Brain microvascular endothelial cell (primary cell): ENCODE data around the gene UNC13B.
"Not testable (repeated sequence)": the region's sequence is repeated elsewhere in the genome, so short reads cannot be mapped to it uniquely, and the experiment has no call there.

Experiments used
- DNase-seq: peaks from one replicate; pipeline ENCODE4 v3.0.0-alpha.2; 2020
- H3K27ac ChIP-seq: fragments of 250-450 bp; sonication (Bioruptor Pico); 2 replicates; pipeline ENCODE4 v1.5.1; 2020; ENCODE audit warnings: mild to moderate bottlenecking, moderate library complexity
- H3K27me3 ChIP-seq: fragments of 250-450 bp; sonication (Bioruptor Pico); replicated peaks from 2 replicates; pipeline ENCODE4 v1.5.1; 2020; ENCODE audit warnings: mild to moderate bottlenecking
- H3K36me3 ChIP-seq: fragments of 250-450 bp; sonication (Bioruptor Pico); replicated peaks from 2 replicates; pipeline ENCODE4 v1.5.1; 2020; ENCODE audit warnings: mild to moderate bottlenecking
- H3K4me3 ChIP-seq: 2 replicates; pipeline ENCODE4 v1.5.1; 2011; ENCODE audit warnings: low read depth, mild to moderate bottlenecking, control low read depth, low read length, moderate library complexity
- in situ Hi-C: cut with HindIII; loops from 2 replicates; pipeline ENCODE4 v1.10.0; 2017; ENCODE audit warnings: low sequenced_read_pairs, low pct_ligation_motif_present
- TF ChIP-seq, protein P1 (sequence below): IDR thresholded peaks from 2 replicates; pipeline ENCODE4 v1.5.1; 2011; ENCODE audit warnings: low read depth, mild to moderate bottlenecking, moderate library complexity, low read length, control low read depth, inconsistent platforms; ENCODE audit errors: missing control alignments

UNC13B gene

DNA sequence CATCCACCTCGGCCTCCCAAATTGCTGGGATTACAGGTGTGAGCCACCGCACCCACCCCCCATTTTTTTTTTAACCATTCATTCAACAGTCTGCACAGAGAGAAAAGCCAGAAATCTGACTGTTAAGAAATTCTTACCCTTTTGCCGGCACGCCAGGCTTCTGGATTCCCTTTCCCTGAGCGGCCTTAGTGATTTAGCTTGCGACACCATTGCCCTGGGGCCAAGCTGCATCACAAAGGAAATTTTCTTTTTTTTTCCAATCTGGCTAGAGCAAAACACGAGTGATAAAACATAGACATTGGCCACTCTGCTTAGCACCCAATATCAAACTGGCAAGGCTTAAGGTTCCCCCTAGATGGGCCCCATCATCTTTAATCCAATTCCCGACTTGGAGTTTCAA lies 24.9 kb upstream of the UNC13B start:
- no peak overlapping the region for H3K27ac ChIP-seq
- TF ChIP-seq, protein P1, sequence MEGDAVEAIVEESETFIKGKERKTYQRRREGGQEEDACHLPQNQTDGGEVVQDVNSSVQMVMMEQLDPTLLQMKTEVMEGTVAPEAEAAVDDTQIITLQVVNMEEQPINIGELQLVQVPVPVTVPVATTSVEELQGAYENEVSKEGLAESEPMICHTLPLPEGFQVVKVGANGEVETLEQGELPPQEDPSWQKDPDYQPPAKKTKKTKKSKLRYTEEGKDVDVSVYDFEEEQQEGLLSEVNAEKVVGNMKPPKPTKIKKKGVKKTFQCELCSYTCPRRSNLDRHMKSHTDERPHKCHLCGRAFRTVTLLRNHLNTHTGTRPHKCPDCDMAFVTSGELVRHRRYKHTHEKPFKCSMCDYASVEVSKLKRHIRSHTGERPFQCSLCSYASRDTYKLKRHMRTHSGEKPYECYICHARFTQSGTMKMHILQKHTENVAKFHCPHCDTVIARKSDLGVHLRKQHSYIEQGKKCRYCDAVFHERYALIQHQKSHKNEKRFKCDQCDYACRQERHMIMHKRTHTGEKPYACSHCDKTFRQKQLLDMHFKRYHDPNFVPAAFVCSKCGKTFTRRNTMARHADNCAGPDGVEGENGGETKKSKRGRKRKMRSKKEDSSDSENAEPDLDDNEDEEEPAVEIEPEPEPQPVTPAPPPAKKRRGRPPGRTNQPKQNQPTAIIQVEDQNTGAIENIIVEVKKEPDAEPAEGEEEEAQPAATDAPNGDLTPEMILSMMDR: no peak
- no peak for DNase-seq
- in situ Hi-C loops: no loop called here
- no peaks in the 10 kb centered on the region for H3K27me3 ChIP-seq
- H3K4me3 ChIP-seq: no peak overlapping the region
- no peaks in the 10 kb centered on the region for H3K36me3 ChIP-seq

DNA sequence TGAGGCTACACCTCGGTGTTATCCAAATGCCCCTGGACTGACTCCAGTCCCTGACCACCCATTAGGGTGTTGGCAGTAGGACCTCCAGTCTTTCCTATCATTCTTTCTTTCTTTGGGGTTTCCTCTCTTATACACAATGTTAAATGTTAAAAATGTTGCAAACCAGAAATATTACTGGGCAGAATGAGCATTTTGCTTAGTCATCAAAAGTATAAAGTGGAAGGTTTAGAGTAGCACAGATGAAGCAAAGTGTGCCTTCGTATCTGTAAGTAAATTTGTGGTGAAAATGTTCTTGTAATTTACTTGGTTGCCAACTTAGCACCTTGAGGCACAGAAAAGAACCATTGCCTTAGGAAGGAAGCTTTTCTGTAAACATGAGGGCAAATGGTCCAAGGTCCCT lies 21.7 kb upstream of the UNC13B start:
- Histone ChIP-seq H3K27ac (no peak overlapping the region), H3K27me3 (no peaks in the 10 kb centered on the region), H3K36me3 (no peaks in the 10 kb centered on the region), H3K4me3 (no peak overlapping the region)
- no peak for DNase-seq
- TF ChIP-seq, protein P1: no peak
- in situ Hi-C loops: no loop called here

DNA sequence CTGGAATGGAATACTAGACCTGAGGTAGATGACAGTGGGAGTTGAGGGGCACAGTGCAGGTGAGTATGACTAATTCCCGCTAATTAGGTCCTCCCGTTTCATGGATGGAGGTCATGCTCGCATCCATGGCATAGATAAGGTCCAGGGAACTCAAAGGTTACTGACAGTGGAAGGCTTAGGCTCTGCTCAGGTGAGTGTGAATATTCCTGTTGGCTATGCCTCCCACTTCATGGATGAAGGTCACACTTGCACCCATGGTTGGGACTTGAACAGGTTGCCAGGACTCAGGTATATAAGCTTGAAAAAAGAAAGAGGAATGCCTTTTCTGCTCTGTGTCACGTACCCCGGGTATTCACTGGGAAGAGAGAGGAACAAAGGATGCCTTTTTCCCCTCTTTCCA lies 19.8 kb upstream of the UNC13B start:
- H3K36me3 ChIP-seq: no peaks in the 10 kb centered on the region
- no peak for DNase-seq

DNA sequence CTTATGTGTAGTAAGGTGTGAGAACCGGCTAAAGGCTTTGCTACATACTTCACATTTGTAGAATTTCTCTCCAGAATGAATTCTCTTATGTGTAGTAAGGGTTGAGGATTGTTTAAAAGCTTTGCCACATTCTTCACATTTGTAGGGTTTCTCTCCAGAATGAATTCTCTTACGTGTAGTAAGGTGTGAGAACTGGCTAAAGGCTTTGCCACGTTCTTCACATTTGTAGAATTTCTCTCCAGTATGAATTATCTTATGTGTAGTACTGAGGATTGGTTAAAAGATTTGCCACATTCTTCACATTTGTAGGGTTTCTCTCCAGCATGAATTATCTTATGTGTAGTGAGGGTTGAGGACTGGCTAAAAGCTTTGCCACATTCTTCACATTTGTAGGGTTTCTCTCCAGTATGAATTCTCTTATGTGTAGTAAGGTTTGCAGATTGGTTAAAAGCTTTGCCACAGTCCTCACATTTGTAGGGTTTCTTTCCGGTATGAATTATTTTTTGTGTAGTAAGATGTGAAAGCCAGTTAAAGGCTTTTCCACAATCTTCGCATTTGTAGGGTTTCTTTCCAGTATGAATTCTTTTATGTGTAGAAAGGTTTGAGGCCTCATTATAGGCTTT lies 13.8 kb upstream of the UNC13B start:
- H3K27me3 ChIP-seq, H3K4me3 ChIP-seq, H3K36me3 ChIP-seq, H3K27ac ChIP-seq, DNase-seq, in situ Hi-C loops: not testable (repeated sequence)

More for the DNA sequence above, 19.8 kb upstream of the UNC13B start:
- Histone ChIP-seq H3K27me3 (no peaks in the 10 kb centered on the region), H3K4me3 (no peak overlapping the region), H3K27ac (no peak overlapping the region)
- TF ChIP-seq, protein P1: no peak
- in situ Hi-C loops: no loop called here

DNA sequence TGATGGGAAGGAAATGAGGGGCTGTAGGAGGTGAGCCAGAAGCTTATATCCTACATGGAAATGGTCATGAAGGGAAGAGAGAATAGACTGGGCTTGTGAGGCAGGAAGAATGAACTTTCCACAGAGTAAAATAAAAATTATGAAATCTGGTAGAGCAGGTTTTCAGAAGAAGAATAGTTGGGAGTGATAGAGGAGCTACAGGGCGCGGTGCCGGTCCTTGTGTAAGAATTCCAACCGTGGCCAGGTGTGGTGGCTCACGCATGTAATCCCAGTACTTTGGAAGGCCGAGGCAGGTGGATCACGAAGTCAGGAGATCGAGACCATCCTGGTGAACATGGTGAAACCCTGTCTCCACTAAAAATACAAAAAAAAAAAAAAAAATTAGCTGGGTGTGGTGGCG lies 8.9 kb upstream of the UNC13B start:
- H3K4me3 ChIP-seq: no peak overlapping the region
- in situ Hi-C loops: no loop called here
- TF ChIP-seq, protein P1: no peak
- no peak for DNase-seq
- H3K27me3 ChIP-seq: no peaks in the 10 kb centered on the region
- H3K27ac ChIP-seq: no peak overlapping the region
- H3K36me3 ChIP-seq: no peaks in the 10 kb centered on the region

DNA sequence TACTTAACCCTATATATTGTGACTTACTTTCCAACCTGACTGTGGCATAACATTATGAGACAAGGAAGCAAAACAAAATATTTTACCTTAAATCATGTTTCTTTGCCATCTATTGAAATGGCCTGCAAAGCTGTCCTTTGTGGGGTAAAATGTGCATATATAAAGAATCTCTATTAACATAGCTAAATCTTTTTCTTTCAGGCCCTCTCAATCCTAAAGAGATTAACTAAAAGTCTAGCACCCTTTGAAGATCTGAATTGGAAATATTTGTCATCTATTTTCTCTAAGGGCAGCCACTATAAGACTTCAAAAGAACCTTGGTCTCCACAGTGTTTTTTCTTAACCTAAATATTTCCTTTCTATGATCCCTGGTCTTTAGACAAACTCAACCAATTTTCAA lies 5.0 kb upstream of the UNC13B start:
- TF ChIP-seq, protein P1: no peak
- Histone ChIP-seq H3K36me3 (no peaks in the 10 kb centered on the region), H3K4me3 (no peak overlapping the region), H3K27me3 (no peaks in the 10 kb centered on the region), H3K27ac (no peak overlapping the region)
- in situ Hi-C loops: no loop called here
- DNase-seq: no peak

DNA sequence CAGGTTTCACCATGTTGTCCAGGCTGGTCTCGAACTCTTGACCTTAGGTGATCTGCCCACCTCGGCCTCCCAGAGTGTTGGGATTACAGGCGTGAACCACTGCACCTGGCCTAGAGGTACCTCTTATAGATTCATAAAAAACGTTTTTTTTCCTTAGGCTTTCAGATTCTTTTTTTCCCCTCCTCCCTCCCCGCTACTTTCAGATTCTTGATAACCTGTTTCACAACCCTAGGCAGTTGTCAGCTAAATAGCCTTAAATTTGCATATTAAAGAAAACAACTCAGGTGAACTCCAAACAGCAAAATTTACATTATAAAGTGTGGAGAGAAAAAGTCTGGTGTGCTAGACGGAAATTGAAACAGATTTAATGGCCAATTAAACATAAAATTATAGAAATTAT lies 4.0 kb upstream of the UNC13B start:
- H3K27ac ChIP-seq, H3K27me3 ChIP-seq, DNase-seq, H3K4me3 ChIP-seq, in situ Hi-C loops, H3K36me3 ChIP-seq: not testable (repeated sequence)
